Measurements from ENCODE around the gene GPI. TPM values are rescaled to one million over a fixed set of nuclear protein-coding genes. Genes with fewer than 3 reads are reported as not detected.

Gene GPI
- total and polyA plus RNA-seq, 5 donors = 285 to 456 (median 391) TPM

DNA sequence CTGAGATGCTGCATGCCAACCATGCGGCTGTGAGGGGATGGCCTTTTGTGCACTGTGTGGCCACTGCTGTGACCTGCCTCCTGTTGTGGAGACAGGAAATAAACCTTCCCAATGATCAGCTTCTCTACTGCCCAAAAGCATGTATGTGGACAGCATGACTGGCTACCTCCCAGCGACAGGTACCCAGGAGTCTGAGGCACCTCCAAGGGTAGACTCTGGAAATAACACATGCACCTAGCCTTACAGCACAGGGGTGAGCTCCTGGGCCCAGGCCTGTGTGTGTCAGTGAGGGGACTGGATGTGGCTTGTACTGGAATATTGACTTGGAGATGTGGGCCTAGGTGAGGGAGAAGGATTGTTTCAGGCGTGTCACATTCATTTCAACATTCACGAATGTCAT is 7.6 kb upstream of the GPI start:
- Histone ChIP-seq H3K27me3 (ENCODE audit: control insufficient read depth, insufficient read depth) (no peaks in the 10 kb centered on the region), H3K4me1 (ENCODE audit: control insufficient read depth, insufficient read depth, low read length) (no peaks in the 10 kb centered on the region), H3K9me3 (ENCODE audit: control insufficient read depth, low read length) (no peaks in the 10 kb centered on the region), H3K4me3 (ENCODE audit: low read length) (no peak overlapping the region), H3K27ac (ENCODE audit: low read length) (no peak overlapping the region)
- ATAC-seq (no peak), DNase-seq (no peak)
- intact Hi-C loops (cut with DNase I) = no loop called here
- 92% methylated on average over 4 of the region's 4 CpGs for WGBS

- H3K4me1 ChIP-seq (ENCODE audit: control insufficient read depth, insufficient read depth, low read length) = no peaks in the 10 kb centered on the region
- H3K27ac ChIP-seq (ENCODE audit: low read length) = peak overlapping the region; percentile 91
- H3K4me3 ChIP-seq (ENCODE audit: low read length) = peak overlapping the region; percentile 8
- DNase-seq = peak; percentile 98 to 99 (median 99)
- no peaks in the 10 kb centered on the region for H3K9me3 ChIP-seq (ENCODE audit: control insufficient read depth, low read length)
- intact Hi-C loops (cut with DNase I) = no loop called here
- peak; percentile 96 to 97 for ATAC-seq
- no peaks in the 10 kb centered on the region for H3K27me3 ChIP-seq (ENCODE audit: control insufficient read depth, insufficient read depth)
- WGBS = 4% methylated on average over 61 of the region's 61 CpGs
Observed at GRCh38 chr19:34359140-34359953, 5.6 kb upstream of the GPI start.

- no peaks in the 10 kb centered on the region for H3K27me3 ChIP-seq (ENCODE audit: control insufficient read depth, insufficient read depth)
- peak overlapping the region; percentile 91 for H3K27ac ChIP-seq (ENCODE audit: low read length)
- 76% methylated on average over 7 of the region's 7 CpGs for WGBS
- H3K4me1 ChIP-seq (ENCODE audit: control insufficient read depth, insufficient read depth, low read length) = no peaks in the 10 kb centered on the region
- peak; percentile 0 for ATAC-seq
- no peaks in the 10 kb centered on the region for H3K9me3 ChIP-seq (ENCODE audit: control insufficient read depth, low read length)
- H3K4me3 ChIP-seq (ENCODE audit: low read length) = peak overlapping the region; percentile 8
- intact Hi-C loops (cut with DNase I) = no loop called here
- peak in 1 of 3 donors; percentile 29 for DNase-seq
Observed at GRCh38 chr19:34359954-34360315, 5.1 kb upstream of the GPI start.

- WGBS = 93% methylated on average over 9 of the region's 9 CpGs
- no peaks in the 10 kb centered on the region for H3K27me3 ChIP-seq (ENCODE audit: control insufficient read depth, insufficient read depth)
- H3K4me3 ChIP-seq (ENCODE audit: low read length) = no peak overlapping the region
- H3K9me3 ChIP-seq (ENCODE audit: control insufficient read depth, low read length) = no peaks in the 10 kb centered on the region
- intact Hi-C loops (cut with DNase I) = no loop called here
- H3K4me1 ChIP-seq (ENCODE audit: control insufficient read depth, insufficient read depth, low read length) = no peaks in the 10 kb centered on the region
- ATAC-seq = no peak
- peak in 1 of 3 donors; percentile 4 for DNase-seq
- H3K27ac ChIP-seq (ENCODE audit: low read length) = no peak overlapping the region
Observed at GRCh38 chr19:34360354-34360909, 4.6 kb upstream of the GPI start.

DNA sequence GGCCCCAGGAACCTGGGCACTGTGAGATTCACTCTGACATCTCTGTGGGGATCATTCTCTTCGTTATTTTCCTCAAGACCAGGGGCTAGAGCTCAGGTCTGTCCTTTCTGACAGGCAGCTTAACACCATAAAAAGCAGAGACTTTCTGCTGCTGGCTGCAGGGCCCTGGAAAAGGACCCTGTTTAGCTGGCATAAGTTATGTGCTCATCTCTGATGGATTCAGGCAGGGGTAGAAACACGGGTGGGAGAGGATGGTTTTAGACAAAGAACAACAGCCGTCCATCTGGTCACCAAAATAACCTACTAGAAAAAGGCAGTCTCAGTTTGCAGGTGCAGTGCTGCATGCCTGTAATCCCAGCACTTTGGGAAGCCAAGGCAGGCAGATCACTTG is 2.3 kb upstream of the GPI start:
- 77% methylated on average over 3 of the region's 3 CpGs for WGBS
- H3K27ac ChIP-seq (ENCODE audit: low read length) = no peak overlapping the region
- no peak overlapping the region for H3K4me3 ChIP-seq (ENCODE audit: low read length)
- H3K9me3 ChIP-seq (ENCODE audit: control insufficient read depth, low read length) = no peaks in the 10 kb centered on the region
- ATAC-seq = no peak
- intact Hi-C loops (cut with DNase I) = no loop called here
- H3K27me3 ChIP-seq (ENCODE audit: control insufficient read depth, insufficient read depth) = no peaks in the 10 kb centered on the region
- peaks cover 12% of the 10 kb centered on the region for H3K4me1 ChIP-seq (ENCODE audit: control insufficient read depth, insufficient read depth, low read length)
- DNase-seq = peak in 1 of 3 donors; percentile 2

DNA sequence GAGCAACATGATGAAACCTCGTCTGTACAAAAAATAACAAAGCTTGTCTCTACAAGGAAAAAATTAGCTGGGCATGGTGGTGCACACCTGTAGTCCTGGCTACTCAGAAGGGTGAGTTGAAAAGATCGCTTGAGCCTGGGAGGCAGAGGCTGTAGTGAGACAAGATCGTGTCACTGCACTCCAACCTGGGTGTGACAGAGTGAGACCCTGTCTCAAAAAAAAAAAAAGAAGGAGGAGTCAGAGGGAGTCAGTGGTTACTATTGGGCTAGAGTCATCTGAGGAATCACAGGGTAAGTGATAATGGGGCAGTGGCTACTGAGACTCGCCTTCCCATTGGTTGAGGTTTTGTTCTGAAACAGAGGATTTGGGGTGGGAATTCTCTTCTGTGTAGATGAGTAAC is 1.9 kb upstream of the GPI start:
- H3K9me3 ChIP-seq (ENCODE audit: control insufficient read depth, low read length) = no peaks in the 10 kb centered on the region
- intact Hi-C loops (cut with DNase I) = no loop called here
- no peak overlapping the region for H3K27ac ChIP-seq (ENCODE audit: low read length)
- H3K4me3 ChIP-seq (ENCODE audit: low read length) = no peak overlapping the region
- DNase-seq = no peak
- WGBS = 78% methylated on average over 4 of the region's 4 CpGs
- no peak for ATAC-seq
- H3K27me3 ChIP-seq (ENCODE audit: control insufficient read depth, insufficient read depth) = no peaks in the 10 kb centered on the region
- H3K4me1 ChIP-seq (ENCODE audit: control insufficient read depth, insufficient read depth, low read length) = peaks cover 12% of the 10 kb centered on the region

DNA sequence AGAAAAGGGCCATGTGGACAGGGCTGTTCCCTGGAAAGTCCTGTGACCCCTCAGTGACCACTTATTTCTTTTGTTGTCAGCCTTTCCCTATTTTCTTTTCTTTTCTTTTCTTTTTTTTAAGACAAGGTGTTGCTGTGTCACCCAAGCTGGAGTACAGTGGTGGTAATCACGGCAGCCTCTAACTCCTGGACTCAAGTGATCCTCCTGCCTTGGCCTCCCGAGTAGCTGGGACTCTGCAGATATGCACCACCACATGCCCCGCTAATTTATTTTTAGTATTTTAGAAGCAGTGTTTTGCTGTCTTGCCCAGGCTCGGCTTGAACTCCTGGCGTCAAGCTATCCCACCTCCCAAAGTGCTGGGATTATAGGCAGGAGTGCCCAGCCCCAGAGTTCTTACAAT is 1.1 kb upstream of the GPI start:
- no peak overlapping the region for H3K4me3 ChIP-seq (ENCODE audit: low read length)
- H3K27ac ChIP-seq (ENCODE audit: low read length) = no peak overlapping the region
- ATAC-seq (no peak), DNase-seq (peak in 1 of 3 donors; percentile 5)
- H3K27me3 ChIP-seq (ENCODE audit: control insufficient read depth, insufficient read depth) = no peaks in the 10 kb centered on the region
- 96% methylated on average over 5 of the region's 5 CpGs for WGBS
- intact Hi-C loops (cut with DNase I) = no loop called here
- no peaks in the 10 kb centered on the region for H3K9me3 ChIP-seq (ENCODE audit: control insufficient read depth, low read length)
- H3K4me1 ChIP-seq (ENCODE audit: control insufficient read depth, insufficient read depth, low read length) = peaks cover 12% of the 10 kb centered on the region

DNA sequence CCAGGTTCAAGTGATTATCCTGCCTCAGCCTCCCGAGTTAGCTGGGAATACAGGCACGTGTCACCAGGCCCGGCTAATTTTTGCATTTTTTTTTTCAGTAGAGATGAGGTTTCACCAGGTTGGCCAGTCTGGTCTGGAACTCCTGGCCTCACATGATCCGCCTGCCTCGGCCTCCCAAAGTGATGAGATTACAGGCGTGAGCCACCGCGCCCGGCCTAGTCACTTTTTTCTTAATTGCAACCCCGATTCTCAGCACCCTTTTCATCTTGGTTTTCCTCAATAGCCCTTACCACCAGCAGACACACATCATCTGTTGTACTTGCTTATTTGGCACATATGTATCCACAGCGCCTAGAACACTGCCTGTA is 550 bp upstream of the GPI start:
- H3K4me1 ChIP-seq (ENCODE audit: control insufficient read depth, insufficient read depth, low read length) = peaks cover 12% of the 10 kb centered on the region

DNA sequence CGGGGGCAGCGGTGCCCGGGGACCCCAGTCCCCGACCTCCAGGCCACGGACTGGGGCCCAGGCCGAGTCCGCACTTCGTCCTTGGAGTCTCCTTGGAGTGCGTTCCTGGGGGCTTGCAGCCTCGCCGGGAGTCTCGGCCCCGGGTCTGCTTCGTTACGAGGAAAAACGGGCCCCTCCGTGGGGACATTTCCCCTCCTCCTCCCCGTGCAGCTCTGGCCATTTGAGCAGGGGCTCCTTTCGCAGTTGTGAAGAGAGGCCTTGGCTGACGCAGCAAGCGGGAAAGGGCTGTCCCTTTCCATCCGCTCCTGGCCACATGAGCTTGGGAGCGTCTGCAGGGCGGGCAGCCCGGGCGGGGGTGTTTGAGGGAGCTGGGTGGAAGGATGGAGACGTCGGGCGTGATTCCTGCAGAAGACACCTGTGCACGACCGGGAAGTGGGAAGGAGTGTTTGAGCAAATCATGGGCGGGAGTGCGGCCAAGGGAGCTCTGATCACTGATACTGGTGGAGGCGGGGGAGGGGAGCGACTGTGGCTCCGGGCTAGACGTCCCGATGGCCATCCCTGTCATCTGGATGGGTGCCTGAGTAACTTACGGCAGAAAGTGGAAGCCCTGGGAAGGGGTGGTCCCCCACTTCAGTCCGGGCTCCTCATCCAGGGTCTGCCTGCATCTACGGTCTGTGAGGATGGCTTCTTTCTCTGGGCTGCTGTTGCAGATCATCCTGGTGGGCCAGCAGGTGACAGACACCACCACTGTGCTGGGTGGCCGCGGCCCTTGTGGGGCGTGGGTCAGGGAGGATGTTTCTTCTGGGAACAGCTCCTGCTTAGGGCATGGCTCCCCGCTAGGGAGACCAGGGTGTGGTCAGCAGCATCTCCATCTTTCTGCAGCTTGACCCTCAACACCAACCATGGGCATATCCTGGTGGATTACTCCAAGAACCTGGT is 736 bp downstream of the GPI start:
- 5% methylated on average over 45 of the region's 45 CpGs for WGBS
- no peaks in the 10 kb centered on the region for H3K9me3 ChIP-seq (ENCODE audit: control insufficient read depth, low read length)
- H3K4me3 ChIP-seq (ENCODE audit: low read length) = peak overlapping the region; percentile 92
- intact Hi-C loops (cut with DNase I) = no loop called here
- H3K27ac ChIP-seq (ENCODE audit: low read length) = peak overlapping the region; percentile 70
- no peaks in the 10 kb centered on the region for H3K27me3 ChIP-seq (ENCODE audit: control insufficient read depth, insufficient read depth)
- ATAC-seq = peak; percentile 64 to 73
- peaks cover 15% of the 10 kb centered on the region for H3K4me1 ChIP-seq (ENCODE audit: control insufficient read depth, insufficient read depth, low read length)
- peak; percentile 64 to 84 (median 75) for DNase-seq

More for the DNA sequence above, 550 bp upstream of the GPI start:
- 62% methylated on average over 11 of the region's 11 CpGs for WGBS
- H3K4me3 ChIP-seq (ENCODE audit: low read length) = peak overlapping the region; percentile 92
- ATAC-seq = no peak
- intact Hi-C loops (cut with DNase I) = no loop called here
- no peaks in the 10 kb centered on the region for H3K27me3 ChIP-seq (ENCODE audit: control insufficient read depth, insufficient read depth)
- no peaks in the 10 kb centered on the region for H3K9me3 ChIP-seq (ENCODE audit: control insufficient read depth, low read length)
- peak overlapping the region; percentile 73 for H3K27ac ChIP-seq (ENCODE audit: low read length)
- peak in 1 of 3 donors; percentile 38 for DNase-seq

GRCh38 chr19:34366738-34367623 is 2.0 kb downstream of the GPI start:
- Histone ChIP-seq H3K27me3 (ENCODE audit: control insufficient read depth, insufficient read depth) (no peaks in the 10 kb centered on the region), H3K4me3 (ENCODE audit: low read length) (peak overlapping the region; percentile 92), H3K4me1 (ENCODE audit: control insufficient read depth, insufficient read depth, low read length) (peaks cover 16% of the 10 kb centered on the region), H3K9me3 (ENCODE audit: control insufficient read depth, low read length) (no peaks in the 10 kb centered on the region), H3K27ac (ENCODE audit: low read length) (peak overlapping the region; percentile 16)
- WGBS = 74% methylated on average over 10 of the region's 10 CpGs
- ATAC-seq = peak in 1 of 2 donors; percentile 4
- peak in 2 of 3 donors; percentile 36 to 45 for DNase-seq
- intact Hi-C loops (cut with DNase I) = no loop called here

Data from right cardiac atrium (tissue), 5 donors.